Stimulated activated CD8-positive, alpha-beta memory T cell treated with anti-CD3 and anti-CD28 coated beads, Interleukin-2, amount 100 ng/mL, for 1 hour (primary cell): ENCODE measurements around the gene SLC16A14.
"Not testable (repeated sequence)": the region's sequence is repeated elsewhere in the genome, so short reads cannot be mapped to it uniquely, and the experiment has no call there.

Experiments used
- DNase-seq, 2 donors: peaks; one replicate each; pipeline ENCODE4 v3.0.0-alpha.2; 2020; ENCODE audit warnings: low read depth in 2 of 2

SLC16A14 gene

GRCh38 chr2:230068651-230069055 lies at the start of gene SLC16A14:
SLC16A14 (minus strand) TSS chr2:230068924; CDS start chr2:230059352, 9,572 bp downstream.
- DNase-seq = no peak

GRCh38 chr2:230106771-230107170 lies 38.0 kb upstream of the SLC16A14 start:
- no peak for DNase-seq

GRCh38 chr2:230101967-230102366 lies 33.2 kb upstream of the SLC16A14 start:
- not testable (repeated sequence) for DNase-seq

GRCh38 chr2:230097841-230098240 lies 29.1 kb upstream of the SLC16A14 start:
- no peak for DNase-seq

- no peak for DNase-seq
Measured at GRCh38 chr2:230097424-230097823, 28.7 kb upstream of the SLC16A14 start.

- no peak for DNase-seq
Measured at GRCh38 chr2:230090967-230091366, 22.2 kb upstream of the SLC16A14 start.

- no peak for DNase-seq
Measured at GRCh38 chr2:230085201-230085600, 16.5 kb upstream of the SLC16A14 start.

GRCh38 chr2:230077851-230078547 lies 9.3 kb upstream of the SLC16A14 start:
- no peak for DNase-seq

- no peak for DNase-seq
Measured at GRCh38 chr2:230076819-230077218, 8.1 kb upstream of the SLC16A14 start.

GRCh38 chr2:230075988-230076631 lies 7.4 kb upstream of the SLC16A14 start:
- no peak for DNase-seq

- no peak for DNase-seq
Measured at GRCh38 chr2:230071421-230071820, 2.7 kb upstream of the SLC16A14 start.

- no peak for DNase-seq
Measured at GRCh38 chr2:230069402-230069801, 678 bp upstream of the SLC16A14 start.

- DNase-seq = no peak
Measured at GRCh38 chr2:230068016-230068650, 591 bp downstream of the SLC16A14 start.

GRCh38 chr2:230060672-230061293 lies 7.9 kb downstream of the SLC16A14 start:
- no peak for DNase-seq

- DNase-seq = no peak
Measured at GRCh38 chr2:230053753-230054478, 14.8 kb downstream of the SLC16A14 start.

- no peak for DNase-seq
Measured at GRCh38 chr2:230052299-230052698, 16.4 kb downstream of the SLC16A14 start.

- no peak for DNase-seq
Measured at GRCh38 chr2:230050136-230050535, 18.6 kb downstream of the SLC16A14 start.

- DNase-seq = no peak
Measured at GRCh38 chr2:230048010-230048671, 20.6 kb downstream of the SLC16A14 start.

- DNase-seq = no peak
Measured at GRCh38 chr2:230046491-230046890, 22.2 kb downstream of the SLC16A14 start.

- no peak for DNase-seq
Measured at GRCh38 chr2:230043461-230043860, 25.3 kb downstream of the SLC16A14 start.

GRCh38 chr2:230043025-230043424 lies 25.7 kb downstream of the SLC16A14 start:
- DNase-seq = no peak
